ENCODE measurements around the gene SLC39A5. TPM values are rescaled to one million over a fixed set of nuclear protein-coding genes. Genes with fewer than 3 reads are reported as not detected.

Gene SLC39A5
- total and polyA plus RNA-seq, 2 of the 13 experiments (the other 11 are each of a cell fraction or from before 2014, with no cell fraction given), result 59.7 to 101 TPM

DNA sequence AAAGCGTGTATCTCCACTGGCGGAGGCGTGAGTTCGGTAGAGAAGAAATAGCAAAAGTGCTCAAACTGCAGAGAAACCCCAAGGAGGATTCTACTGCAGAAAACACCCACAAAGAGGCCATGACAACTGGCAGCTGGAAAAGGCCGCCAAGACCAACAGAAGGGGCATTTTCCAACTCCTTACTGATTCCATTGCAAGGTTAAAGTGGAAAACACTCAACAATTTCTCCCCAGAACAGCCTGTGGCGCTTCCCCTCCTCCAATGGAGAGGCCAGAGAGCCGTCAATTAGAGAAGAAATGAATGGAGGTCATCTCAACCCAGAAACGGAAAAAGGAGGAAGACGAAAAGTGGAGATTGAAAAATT lies 29.0 kb downstream of the SLC39A5 start (continued):
- no peak for TF ChIP-seq ZNF552 (CRISPR knock-in tag; IDR thresholded peaks at IDR 0.05; ENCODE audit: borderline replicate concordance)

DNA sequence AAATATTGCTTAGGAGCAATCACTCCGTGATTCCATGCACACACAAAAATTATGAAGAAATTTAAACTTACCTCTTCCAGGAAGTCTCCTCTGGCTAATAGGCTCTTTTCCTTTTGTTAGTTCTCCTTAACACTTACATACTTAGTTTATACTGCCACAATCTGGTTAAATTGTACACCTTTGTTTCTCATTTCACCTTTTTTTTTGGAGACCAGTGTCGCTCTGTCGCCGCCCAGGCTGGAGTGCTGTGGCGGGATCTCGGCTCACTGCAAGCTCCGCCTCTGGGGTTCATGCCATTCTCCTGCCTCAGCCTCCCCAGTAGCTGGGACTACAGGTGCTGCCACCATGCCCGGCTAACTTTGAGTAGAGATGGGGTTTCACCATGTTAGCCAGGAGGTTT lies 30.5 kb downstream of the SLC39A5 start:
- H3K4me1 ChIP-seq (ENCODE audit: insufficient read depth, low read length), result peaks cover 34% of the 10 kb centered on the region
- in situ Hi-C loops (cut with HindIII; ENCODE audit: extremely low pct_ligation_motif_present, low pct_unique_long_range_greater_than_20kb), result no loop called here
- ATAC-seq (no peak), DNase-seq (ENCODE audit: low spot score) (no peak), FAIRE-seq (no peak)
- no peak overlapping the region for H3K27ac ChIP-seq (ENCODE audit: extremely low read length, insufficient read depth, low read length)
- WGBS (ENCODE audit: low lambda C conversion rate), result 71% methylated on average over 8 of the region's 8 CpGs
- intact Hi-C loops (cut with micrococcal nuclease; ENCODE audit: unreplicated experiment), result no loop called here
- no peak overlapping the region for H3K4me2 ChIP-seq (ENCODE audit: low read depth, low read length)
- no peak overlapping the region for H2AFZ ChIP-seq (ENCODE audit: low read length)
- H4K20me1 ChIP-seq (ENCODE audit: insufficient read depth, low read length), result no peaks in the 10 kb centered on the region
- H3K9me3 ChIP-seq (ENCODE audit: low read length), result no peaks in the 10 kb centered on the region
- CTCF ChIA-PET (ENCODE audit: low intra/inter-chr PET ratio, low total read pairs), result no interaction called here
- no peak overlapping the region for H3K9ac ChIP-seq (ENCODE audit: insufficient read depth, low read depth, low read length)
- H3K4me3 ChIP-seq (replicated peaks in 1 of 3; ENCODE audit: insufficient read depth in 1 of 3, low read depth in 2 of 3, low read length in 3 of 3), result no peak overlapping the region
- peaks cover 10% of the 10 kb centered on the region for H3K79me2 ChIP-seq (ENCODE audit: insufficient read depth, low read length)
- BruUV-seq (replicated peaks), result no TSS peak
- no peaks in the 10 kb centered on the region for H3K27me3 ChIP-seq (ENCODE audit: control insufficient read depth in 1 of 2, insufficient read depth in 2 of 2, low read length in 2 of 2)
- POLR2A ChIA-PET, result interaction anchor here (1.0 kb wide), 1 partner anchor 9 kb away, joined by 5 read pairs; no protein-coding TSS in a partner anchor
- H3K36me3 ChIP-seq (replicated peaks in 1 of 2; ENCODE audit: control insufficient read depth in 1 of 2, insufficient read depth in 2 of 2, low read length in 2 of 2), result peaks cover 2 to 6% of the 10 kb centered on the region in 2 experiments; a peak in 4 of 5 replicates
- no peak for TF ChIP-seq MLLT10 (CRISPR knock-in tag; IDR thresholded peaks at IDR 0.05)
- no peak for TF ChIP-seq ZNF788 (CRISPR knock-in tag; IDR thresholded peaks at IDR 0.05; ENCODE audit: borderline replicate concordance)
- no peak for TF ChIP-seq SOX13 (IDR thresholded peaks at IDR 0.05)
- TF ChIP-seq SOX13 (CRISPR knock-in tag; conservative IDR thresholded peaks at IDR 0.05 in 1 of 2, IDR thresholded peaks at IDR 0.05 in 1 of 2), result no peak
- TF ChIP-seq FOXA1 (IDR thresholded peaks at IDR 0.05), result no peak
- no peak for TF ChIP-seq FOXA1 (CRISPR knock-in tag; IDR thresholded peaks at IDR 0.05)
- TF ChIP-seq ZNF546 (CRISPR knock-in tag; conservative IDR thresholded peaks at IDR 0.05), result no peak
- TF ChIP-seq, protein P1, sequence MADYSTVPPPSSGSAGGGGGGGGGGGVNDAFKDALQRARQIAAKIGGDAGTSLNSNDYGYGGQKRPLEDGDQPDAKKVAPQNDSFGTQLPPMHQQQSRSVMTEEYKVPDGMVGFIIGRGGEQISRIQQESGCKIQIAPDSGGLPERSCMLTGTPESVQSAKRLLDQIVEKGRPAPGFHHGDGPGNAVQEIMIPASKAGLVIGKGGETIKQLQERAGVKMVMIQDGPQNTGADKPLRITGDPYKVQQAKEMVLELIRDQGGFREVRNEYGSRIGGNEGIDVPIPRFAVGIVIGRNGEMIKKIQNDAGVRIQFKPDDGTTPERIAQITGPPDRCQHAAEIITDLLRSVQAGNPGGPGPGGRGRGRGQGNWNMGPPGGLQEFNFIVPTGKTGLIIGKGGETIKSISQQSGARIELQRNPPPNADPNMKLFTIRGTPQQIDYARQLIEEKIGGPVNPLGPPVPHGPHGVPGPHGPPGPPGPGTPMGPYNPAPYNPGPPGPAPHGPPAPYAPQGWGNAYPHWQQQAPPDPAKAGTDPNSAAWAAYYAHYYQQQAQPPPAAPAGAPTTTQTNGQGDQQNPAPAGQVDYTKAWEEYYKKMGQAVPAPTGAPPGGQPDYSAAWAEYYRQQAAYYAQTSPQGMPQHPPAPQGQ (CRISPR knock-in tag; IDR thresholded peaks at IDR 0.05; ENCODE audit: borderline replicate concordance), result no peak
- TF ChIP-seq ONECUT2 (CRISPR knock-in tag; IDR thresholded peaks at IDR 0.05), result no peak
- TF ChIP-seq PCBP2 (optimal IDR thresholded peaks at IDR 0.05; ENCODE audit: low read depth, low read length, poor library complexity, severe bottlenecking), result no peak
- no peak for TF ChIP-seq ZNF746 (CRISPR knock-in tag; IDR thresholded peaks at IDR 0.05)
- no peak for TF ChIP-seq GABPA (IDR thresholded peaks at IDR 0.05; ENCODE audit: low read depth, low read length)
- TF ChIP-seq GABPA (CRISPR knock-in tag; IDR thresholded peaks at IDR 0.05; ENCODE audit: low read depth), result no peak
- no peak for TF ChIP-seq WIZ (CRISPR knock-in tag; IDR thresholded peaks at IDR 0.05)
- TF ChIP-seq ZNF292 (CRISPR knock-in tag; IDR thresholded peaks at IDR 0.05; ENCODE audit: borderline replicate concordance, low read depth), result no peak
- TF ChIP-seq, protein P2, sequence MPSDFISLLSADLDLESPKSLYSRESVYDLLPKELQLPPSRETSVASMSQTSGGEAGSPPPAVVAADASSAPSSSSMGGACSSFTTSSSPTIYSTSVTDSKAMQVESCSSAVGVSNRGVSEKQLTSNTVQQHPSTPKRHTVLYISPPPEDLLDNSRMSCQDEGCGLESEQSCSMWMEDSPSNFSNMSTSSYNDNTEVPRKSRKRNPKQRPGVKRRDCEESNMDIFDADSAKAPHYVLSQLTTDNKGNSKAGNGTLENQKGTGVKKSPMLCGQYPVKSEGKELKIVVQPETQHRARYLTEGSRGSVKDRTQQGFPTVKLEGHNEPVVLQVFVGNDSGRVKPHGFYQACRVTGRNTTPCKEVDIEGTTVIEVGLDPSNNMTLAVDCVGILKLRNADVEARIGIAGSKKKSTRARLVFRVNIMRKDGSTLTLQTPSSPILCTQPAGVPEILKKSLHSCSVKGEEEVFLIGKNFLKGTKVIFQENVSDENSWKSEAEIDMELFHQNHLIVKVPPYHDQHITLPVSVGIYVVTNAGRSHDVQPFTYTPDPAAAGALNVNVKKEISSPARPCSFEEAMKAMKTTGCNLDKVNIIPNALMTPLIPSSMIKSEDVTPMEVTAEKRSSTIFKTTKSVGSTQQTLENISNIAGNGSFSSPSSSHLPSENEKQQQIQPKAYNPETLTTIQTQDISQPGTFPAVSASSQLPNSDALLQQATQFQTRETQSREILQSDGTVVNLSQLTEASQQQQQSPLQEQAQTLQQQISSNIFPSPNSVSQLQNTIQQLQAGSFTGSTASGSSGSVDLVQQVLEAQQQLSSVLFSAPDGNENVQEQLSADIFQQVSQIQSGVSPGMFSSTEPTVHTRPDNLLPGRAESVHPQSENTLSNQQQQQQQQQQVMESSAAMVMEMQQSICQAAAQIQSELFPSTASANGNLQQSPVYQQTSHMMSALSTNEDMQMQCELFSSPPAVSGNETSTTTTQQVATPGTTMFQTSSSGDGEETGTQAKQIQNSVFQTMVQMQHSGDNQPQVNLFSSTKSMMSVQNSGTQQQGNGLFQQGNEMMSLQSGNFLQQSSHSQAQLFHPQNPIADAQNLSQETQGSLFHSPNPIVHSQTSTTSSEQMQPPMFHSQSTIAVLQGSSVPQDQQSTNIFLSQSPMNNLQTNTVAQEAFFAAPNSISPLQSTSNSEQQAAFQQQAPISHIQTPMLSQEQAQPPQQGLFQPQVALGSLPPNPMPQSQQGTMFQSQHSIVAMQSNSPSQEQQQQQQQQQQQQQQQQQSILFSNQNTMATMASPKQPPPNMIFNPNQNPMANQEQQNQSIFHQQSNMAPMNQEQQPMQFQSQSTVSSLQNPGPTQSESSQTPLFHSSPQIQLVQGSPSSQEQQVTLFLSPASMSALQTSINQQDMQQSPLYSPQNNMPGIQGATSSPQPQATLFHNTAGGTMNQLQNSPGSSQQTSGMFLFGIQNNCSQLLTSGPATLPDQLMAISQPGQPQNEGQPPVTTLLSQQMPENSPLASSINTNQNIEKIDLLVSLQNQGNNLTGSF (CRISPR knock-in tag; IDR thresholded peaks at IDR 0.05), result no peak
- no peak for TF ChIP-seq NR3C1 (CRISPR knock-in tag; IDR thresholded peaks at IDR 0.05)

Data from HepG2 (cell line).